ENCODE data around the gene USP48.
A peak's percentile ranks its signal among the peaks of the same experiment; 100 is the strongest.

The USP48 gene

DNA sequence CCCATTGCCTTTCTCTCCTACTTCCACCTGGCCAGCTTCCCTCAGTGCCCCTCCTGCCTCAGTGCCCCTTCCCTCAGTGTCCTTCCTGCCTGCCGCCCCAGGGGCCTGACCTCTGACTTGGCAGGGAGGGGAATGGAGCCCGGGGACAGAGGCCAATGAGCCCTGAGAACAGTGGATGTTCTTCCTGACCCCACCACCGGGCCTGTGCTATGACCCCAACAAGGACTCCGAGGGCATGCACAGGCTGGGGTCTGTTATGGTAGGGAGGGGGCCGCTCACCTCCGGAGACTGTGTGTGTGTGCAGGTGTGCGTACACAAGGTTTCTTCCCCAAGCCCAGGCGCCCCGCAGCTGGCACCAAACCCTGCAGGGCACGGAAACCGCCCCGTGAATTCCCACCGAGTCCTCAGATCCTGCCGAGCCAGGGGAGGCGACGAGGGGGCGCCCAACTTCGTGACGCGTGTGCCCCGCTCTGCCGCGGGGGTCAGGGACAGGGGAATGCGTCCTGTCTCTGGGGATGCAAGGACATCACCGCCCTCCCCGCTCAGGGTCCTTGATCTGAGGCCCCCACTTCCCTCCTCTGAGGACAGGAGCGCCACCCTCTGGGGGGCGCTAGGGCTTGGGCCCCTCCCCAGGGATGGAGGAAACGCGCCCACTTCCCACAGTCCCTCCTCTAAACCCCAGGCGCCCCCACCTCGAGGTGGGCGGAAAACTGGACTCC lies 114.6 kb downstream of the USP48 start:
- no peak for DNase-seq (ENCODE audit: low spot score)

DNA sequence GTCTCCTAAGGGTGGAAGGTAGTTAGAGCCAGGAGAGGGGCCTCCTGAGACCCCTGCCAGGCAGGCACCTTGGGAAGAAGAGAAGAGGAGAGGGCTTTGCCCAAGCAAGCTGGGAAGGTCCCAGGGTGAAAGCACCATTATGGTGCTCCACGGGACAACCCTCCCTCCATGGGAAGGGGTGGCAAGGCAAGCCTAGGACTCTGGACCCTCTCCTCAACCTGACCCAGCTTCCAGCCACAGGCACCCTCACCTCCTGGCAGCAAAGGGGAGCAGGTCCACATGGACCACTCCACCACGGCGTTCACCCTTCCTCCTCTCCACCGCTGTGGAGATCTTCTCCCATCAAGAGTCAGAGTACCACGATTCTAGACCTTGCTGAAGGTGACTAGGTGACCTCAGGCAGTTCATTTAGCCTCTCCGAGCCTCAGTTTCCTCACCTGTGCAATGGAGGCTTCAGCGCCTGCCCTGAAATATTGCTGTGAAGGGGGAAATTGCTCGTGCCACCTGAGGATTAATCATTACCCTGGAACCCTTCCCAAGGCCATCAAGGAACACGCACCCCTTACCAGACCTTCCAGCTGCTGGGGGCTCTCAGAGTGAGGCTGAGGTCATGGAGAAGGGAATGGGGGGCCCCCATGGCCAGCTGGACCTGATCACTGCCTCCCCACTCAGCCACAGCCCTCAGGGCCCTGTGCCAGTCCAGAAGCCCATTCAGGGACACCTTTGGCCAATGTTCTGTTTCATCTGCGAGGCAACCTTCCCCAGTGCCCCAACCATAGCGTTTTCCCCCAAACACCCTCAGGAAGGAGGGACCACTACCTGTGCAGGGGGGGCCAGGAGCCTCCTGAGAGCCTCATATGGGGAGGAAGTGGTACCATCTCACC lies 115.4 kb downstream of the USP48 start:
- DNase-seq (ENCODE audit: low spot score), result no peak

DNA sequence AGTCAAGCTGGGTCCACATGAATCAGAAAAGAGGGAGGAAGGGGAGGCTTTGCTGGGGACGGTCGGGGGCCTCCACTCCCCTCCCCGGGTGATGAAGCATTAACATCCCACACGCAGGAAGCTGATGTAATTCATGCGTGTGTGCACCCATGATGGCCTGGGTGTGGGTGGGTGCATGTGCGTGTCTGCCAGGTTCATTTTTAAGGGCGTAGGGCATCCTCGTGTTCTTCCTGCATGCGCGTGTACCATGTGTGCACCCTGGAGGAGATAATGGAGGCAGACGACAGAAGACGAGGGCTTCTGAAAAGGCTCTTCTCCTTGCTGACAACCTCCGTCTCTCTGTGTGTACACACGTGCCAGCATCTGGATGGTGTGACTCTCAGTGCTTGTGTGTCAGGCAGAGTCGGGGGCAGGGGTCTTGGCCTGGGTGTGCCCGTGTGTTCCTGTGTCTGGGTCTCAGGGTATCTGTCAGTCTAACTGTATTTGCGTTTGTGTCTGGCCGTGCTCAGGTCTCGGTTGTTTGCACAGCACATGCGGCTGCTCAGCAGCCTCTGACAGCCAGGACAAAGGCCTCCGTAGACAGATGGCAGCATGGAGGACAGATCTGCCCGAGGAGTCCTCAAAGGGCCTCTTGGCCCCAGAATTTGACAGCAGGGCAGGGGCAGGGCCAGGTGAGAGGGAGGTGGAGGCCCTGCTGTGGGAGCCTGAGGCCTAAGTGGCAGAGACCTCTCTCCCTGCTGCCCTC lies 116.2 kb downstream of the USP48 start:
- no peak for DNase-seq (ENCODE audit: low spot score)

GRCh38 chr1:21665711-21666575 lies 117.0 kb downstream of the USP48 start:
- DNase-seq (ENCODE audit: low spot score), result no peak

DNA sequence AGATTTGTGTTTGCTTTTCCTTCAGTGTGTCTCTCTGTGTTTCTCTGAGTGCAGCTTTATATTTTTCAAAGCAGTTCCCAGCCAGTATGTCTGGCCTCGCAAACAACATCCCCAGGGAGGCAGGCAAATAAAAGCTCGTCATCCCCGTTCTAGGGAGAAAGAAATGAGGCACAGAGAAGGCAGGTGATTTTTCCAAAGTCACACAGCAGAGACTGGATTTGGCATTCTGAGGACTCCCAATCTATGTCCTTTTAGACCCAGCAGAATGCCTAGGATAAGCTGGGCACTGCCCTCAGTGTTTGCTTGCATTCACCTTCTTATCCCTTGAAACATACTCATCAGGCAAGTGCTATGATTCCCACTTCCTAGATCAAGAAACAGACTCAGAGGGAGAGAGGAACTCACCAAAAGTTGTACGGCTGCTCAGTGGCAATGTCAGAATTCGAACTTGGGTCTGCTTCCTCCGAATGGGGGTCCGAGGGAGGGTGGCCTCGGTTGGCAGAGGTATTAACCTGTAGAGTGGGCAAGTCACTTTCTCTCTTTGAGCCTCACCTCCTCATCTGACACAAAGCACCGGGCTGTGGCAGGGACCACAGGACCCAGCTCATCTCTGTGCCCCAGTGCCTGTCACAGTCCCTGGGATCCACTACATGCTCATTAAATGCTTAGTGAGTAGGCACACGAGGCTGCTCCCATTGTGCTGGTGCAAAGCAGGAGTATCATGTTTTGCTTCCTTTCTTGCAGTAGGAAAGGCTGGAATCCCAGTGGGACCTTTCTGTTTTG lies 118.0 kb downstream of the USP48 start:
- no peak for DNase-seq (ENCODE audit: low spot score)

GRCh38 chr1:21663951-21664805 lies 118.8 kb downstream of the USP48 start:
- no peak for DNase-seq (ENCODE audit: low spot score)

- DNase-seq (ENCODE audit: low spot score), result no peak
Measured at GRCh38 chr1:21663248-21663950, 119.5 kb downstream of the USP48 start.

GRCh38 chr1:21662426-21663247 lies 120.3 kb downstream of the USP48 start:
- no peak for DNase-seq (ENCODE audit: low spot score)

- DNase-seq (ENCODE audit: low spot score), result no peak
Measured at GRCh38 chr1:21661886-21662285, 121.1 kb downstream of the USP48 start.

GRCh38 chr1:21659924-21660326 lies 123.0 kb downstream of the USP48 start:
- DNase-seq (ENCODE audit: low spot score), result no peak

GRCh38 chr1:21659099-21659923 lies 123.6 kb downstream of the USP48 start:
- peak; percentile 79 for DNase-seq (ENCODE audit: low spot score)

GRCh38 chr1:21657456-21658190 lies 125.3 kb downstream of the USP48 start:
- DNase-seq (ENCODE audit: low spot score), result no peak

DNA sequence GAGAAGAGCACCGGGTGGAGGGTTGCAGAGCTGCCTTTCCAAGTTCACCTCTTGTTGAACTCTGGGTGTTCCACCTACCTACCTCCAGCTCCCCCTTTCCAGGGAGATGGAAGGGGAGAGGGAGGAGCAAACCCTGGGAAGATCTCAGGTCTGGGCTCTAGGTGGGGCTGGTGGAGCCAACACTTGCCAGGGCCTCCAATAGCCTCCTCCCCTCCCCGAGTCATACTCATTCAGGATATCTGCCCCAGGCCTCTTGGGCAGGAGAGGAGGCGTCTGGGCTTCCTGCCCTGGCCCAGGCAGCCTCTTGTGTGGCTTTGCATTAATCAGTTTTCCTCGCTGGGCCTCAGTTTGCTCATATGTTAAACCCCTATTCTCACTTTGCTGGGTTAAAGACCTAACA lies 127.2 kb downstream of the USP48 start:
- peak; percentile 62 for DNase-seq (ENCODE audit: low spot score)

DNA sequence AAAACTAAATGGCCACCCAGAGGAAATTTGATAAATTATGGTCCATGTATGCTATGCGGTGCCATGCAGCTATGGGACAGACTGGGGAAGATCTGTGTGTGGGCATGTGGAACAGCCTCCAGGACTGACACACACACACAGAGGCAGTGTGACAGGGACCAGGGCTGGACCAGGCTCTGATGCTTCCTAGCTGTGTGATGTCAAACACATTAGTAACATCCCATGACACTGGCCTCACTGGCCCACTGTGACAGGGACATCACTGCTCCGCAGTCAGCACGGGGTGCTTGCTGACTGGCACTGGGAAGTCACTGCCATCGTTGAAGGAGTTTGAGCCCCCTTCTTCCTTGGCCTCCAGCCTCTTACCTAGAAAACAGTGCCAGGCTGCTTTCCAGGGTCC lies 127.7 kb downstream of the USP48 start:
- no peak for DNase-seq (ENCODE audit: low spot score)

GRCh38 chr1:21654209-21654608 lies 128.7 kb downstream of the USP48 start:
- DNase-seq (ENCODE audit: low spot score), result no peak

- DNase-seq (ENCODE audit: low spot score), result no peak
Measured at GRCh38 chr1:21653744-21654100, 129.2 kb downstream of the USP48 start.
